Keratinocyte (primary cell): ENCODE results near the gene RNF212. TPM values are rescaled to one million over a fixed set of nuclear protein-coding genes. Genes with fewer than 3 reads are reported as not detected.
"Not testable (repeated sequence)": the region's sequence is repeated elsewhere in the genome, so short reads cannot be mapped to it uniquely, and the experiment has no call there.

Experiments
- DNase-seq: peaks from one replicate; pipeline ENCODE4 v3.0.0-alpha.2; 2011; ENCODE audit warnings: low read depth, missing footprints, low spot score
- FAIRE-seq: peaks from 2 replicates; lab custom pipeline; 2011; peaks lifted over from hg19 to GRCh38; lab: Jason Lieb, UNC
- H2AFZ ChIP-seq: 2 replicates; pipeline ENCODE4 v1.6.0; 2012; ENCODE audit warnings: low read length, control low read depth, inconsistent platforms; ENCODE audit not compliant: control insufficient read depth
- H3K27ac ChIP-seq: 2 replicates; pipeline ENCODE4 v1.5.1; 2011; ENCODE audit warnings: low read length; ENCODE audit not compliant: control insufficient read depth, insufficient read depth
- H3K27me3 ChIP-seq: 3 replicates; pipeline ENCODE4 v1.6.0; 2011; ENCODE audit warnings: low read length; ENCODE audit not compliant: control insufficient read depth, insufficient read depth; ENCODE audit errors: extremely low read depth
- H3K36me3 ChIP-seq, 2 experiments: 2 replicates in 1 of 2; 3 replicates in 1 of 2; pipeline ENCODE4 v1.5.1; 2011; ENCODE audit warnings: low read length in 2 of 2, mild to moderate bottlenecking in 1 of 2; ENCODE audit not compliant: control insufficient read depth in 2 of 2, insufficient read depth in 2 of 2; ENCODE audit errors: extremely low read depth in 1 of 2
- H3K4me1 ChIP-seq: 3 replicates; pipeline ENCODE4 v1.5.1; 2011; ENCODE audit warnings: low read length; ENCODE audit not compliant: control insufficient read depth, insufficient read depth; ENCODE audit errors: extremely low read depth
- H3K4me2 ChIP-seq: 3 replicates; pipeline ENCODE4 v1.6.0; 2011; ENCODE audit warnings: low read depth, low read length; ENCODE audit not compliant: control insufficient read depth, insufficient read depth; ENCODE audit errors: extremely low read depth
- H3K4me3 ChIP-seq, 3 experiments: fragments of 200-600 bp in 1 of 3; sonication (generic) in 1 of 3; 2 replicates in 2 of 3; 3 replicates in 1 of 3; pipeline ENCODE4 v1.5.1; 2011 to 2016; ENCODE audit warnings: low read length in 3 of 3, mild to moderate bottlenecking in 3 of 3, control low read depth in 2 of 3, inconsistent platforms in 1 of 3, low read depth in 1 of 3, mixed read lengths in 1 of 3, mixed run types in 1 of 3, moderate library complexity in 1 of 3; ENCODE audit not compliant: control insufficient read depth in 2 of 3, insufficient read depth in 2 of 3; ENCODE audit errors: extremely low read depth in 1 of 3
- H3K79me2 ChIP-seq: 2 replicates; pipeline ENCODE4 v1.6.0; 2012; ENCODE audit warnings: low read length; ENCODE audit not compliant: control insufficient read depth, insufficient read depth
- H3K9ac ChIP-seq: 3 replicates; pipeline ENCODE4 v1.6.0; 2011; ENCODE audit warnings: low read length; ENCODE audit not compliant: control insufficient read depth, insufficient read depth; ENCODE audit errors: extremely low read depth
- H3K9me1 ChIP-seq: 3 replicates; pipeline ENCODE4 v1.6.0; 2011; ENCODE audit warnings: low read length; ENCODE audit not compliant: control insufficient read depth, insufficient read depth; ENCODE audit errors: extremely low read depth
- H3K9me3 ChIP-seq: 2 replicates; pipeline ENCODE4 v1.5.1; 2012; ENCODE audit warnings: low read depth, low read length; ENCODE audit not compliant: control insufficient read depth
- H4K20me1 ChIP-seq: 3 replicates; pipeline ENCODE4 v1.6.0; 2011; ENCODE audit warnings: low read length; ENCODE audit not compliant: control insufficient read depth, insufficient read depth; ENCODE audit errors: extremely low read depth
- CTCF ChIP-seq, 3 experiments: IDR thresholded peaks in 1 of 3; conservative IDR thresholded peaks in 1 of 3; optimal IDR thresholded peaks in 1 of 3; 2 replicates in 2 of 3; 3 replicates in 1 of 3; pipeline versions ENCODE3 to v1.5.1; 2011; ENCODE audit warnings: low read length in 3 of 3, mild to moderate bottlenecking in 3 of 3, moderate library complexity in 2 of 3, control low read depth in 1 of 3, inconsistent platforms in 1 of 3; ENCODE audit not compliant: insufficient read depth in 2 of 3; ENCODE audit errors: extremely low read depth in 1 of 3
- EZH2 ChIP-seq: IDR thresholded peaks from one replicate; pipeline ENCODE4 v1.6.1; 2012; ENCODE audit warnings: inconsistent platforms, mild to moderate bottlenecking, low read length, moderate library complexity
- dilution Hi-C: fragments of 300-500 bp; cut with MboI; formaldehyde crosslinking; loops from one replicate; pipeline ENCODE4 v1.7.0; 2020; ENCODE audit warnings: low sequenced_read_pairs; ENCODE audit not compliant: extremely low pct_ligation_motif_present
- polyA plus RNA-seq, 5 experiments: library from polyadenylated mRNA; depleted of rRNA in 3 of 5; stranded (reverse) in 3 of 5; stranded (forward) in 1 of 5; unstranded in 1 of 5; fragments of >200 nt; gene quantifications; 1 replicate in 1 of 5; 2 replicates in 3 of 5; 3 replicates in 1 of 5; pipeline versions ENCODE4 v1.2.1 to v1.2.3, GENCODE V29; 2011 to 2012; ENCODE audit warnings: missing spikeins in 2 of 5, low read depth in 1 of 5, low replicate concordance in 1 of 5

Gene RNF212
- polyA plus RNA-seq, 1 donor (not counting 4 experiments of a cell fraction or from before 2014, with no cell fraction given), result 0.16 TPM

GRCh38 chr4:1055721-1056590, 57.4 kb downstream of the RNF212 start:
- Histone ChIP-seq H3K9me1 (no peaks in the 10 kb centered on the region), H4K20me1 (no peaks in the 10 kb centered on the region), H3K4me2 (peak overlapping the region; percentile 56), H3K4me3 (peak overlapping the region in 1 of 3 experiments; percentile 38), H3K4me1 (peaks cover 17% of the 10 kb centered on the region), H3K27me3 (peaks cover 89% of the 10 kb centered on the region), H3K9me3 (peaks cover 3% of the 10 kb centered on the region), H3K9ac (no peak overlapping the region), H3K79me2 (no peaks in the 10 kb centered on the region), H3K27ac (no peak overlapping the region), H3K36me3 (no peaks in the 10 kb centered on the region), H2AFZ (no peak overlapping the region)
- DNase-seq, result no peak
- TF ChIP-seq EZH2 (peak; percentile 17), CTCF (optimal IDR thresholded peaks at IDR 0.05 in 1 of 3, IDR thresholded peaks at IDR 0.05 in 1 of 3, conservative IDR thresholded peaks at IDR 0.05 in 1 of 3; ENCODE audit: extremely low read depth in 1 of 3, insufficient read depth in 2 of 3, low read length in 3 of 3) (no peak)
- dilution Hi-C loops, result no loop called here
- no peak for FAIRE-seq

- DNase-seq, H3K36me3 ChIP-seq, H2AFZ ChIP-seq, H3K79me2 ChIP-seq, H3K27ac ChIP-seq, dilution Hi-C loops, H3K9me3 ChIP-seq, H3K9me1 ChIP-seq, H3K9ac ChIP-seq, FAIRE-seq, H4K20me1 ChIP-seq: not testable (repeated sequence)
- Histone ChIP-seq H3K4me1 (peaks cover 17% of the 10 kb centered on the region), H3K4me2 (peak overlapping the region; percentile 56), H3K4me3 (peak overlapping the region in 1 of 3 experiments; percentile 38), H3K27me3 (peaks cover 91% of the 10 kb centered on the region)
Observed at GRCh38 chr4:1055243-1055701, 58.1 kb downstream of the RNF212 start.

GRCh38 chr4:1054696-1055242, 58.6 kb downstream of the RNF212 start:
- H3K79me2 ChIP-seq, H2AFZ ChIP-seq, H3K9me1 ChIP-seq, dilution Hi-C loops, H3K9me3 ChIP-seq, FAIRE-seq, H4K20me1 ChIP-seq, H3K4me3 ChIP-seq, H3K9ac ChIP-seq, H3K27ac ChIP-seq, H3K36me3 ChIP-seq, H3K4me2 ChIP-seq, DNase-seq: not testable (repeated sequence)
- Histone ChIP-seq H3K27me3 (peaks cover 93% of the 10 kb centered on the region), H3K4me1 (peaks cover 17% of the 10 kb centered on the region)

- H2AFZ ChIP-seq, dilution Hi-C loops, DNase-seq, H3K4me2 ChIP-seq, H3K9me1 ChIP-seq, H4K20me1 ChIP-seq, H3K79me2 ChIP-seq, H3K27ac ChIP-seq, FAIRE-seq, H3K36me3 ChIP-seq, H3K9ac ChIP-seq, H3K4me3 ChIP-seq, H3K9me3 ChIP-seq: not testable (repeated sequence)
- H3K4me1 ChIP-seq, result peaks cover 17% of the 10 kb centered on the region
- peaks cover 91% of the 10 kb centered on the region for H3K27me3 ChIP-seq
Observed at GRCh38 chr4:1053891-1054290, 59.5 kb downstream of the RNF212 start.
